ENCODE data around the gene GRM4. TPM values are rescaled to one million over a fixed set of nuclear protein-coding genes. Genes with fewer than 3 reads are reported as not detected.
"Not testable (repeated sequence)": the region's sequence is repeated elsewhere in the genome, so short reads cannot be mapped to it uniquely, and the experiment has no call there.

Gene GRM4
- total and polyA plus RNA-seq, 9 of the 15 experiments (the other 6 are each of a cell fraction or from before 2014, with no cell fraction given), result 0.18 TPM; not detected in 8

- H2AFZ ChIP-seq (ENCODE audit: low read depth, low read length); H3K36me3 ChIP-seq (ENCODE audit: control insufficient read depth, insufficient read depth, low read length); H3K79me2 ChIP-seq (ENCODE audit: control insufficient read depth, insufficient read depth, low read length); intact Hi-C loops (cut with micrococcal nuclease); DNase-seq (ENCODE audit: extremely low read depth in 1 of 4, low spot score in 3 of 4); in situ Hi-C loops (cut with MboI); H3K4me1 ChIP-seq (replicated peaks in 1 of 2; ENCODE audit: control insufficient read depth in 2 of 2, insufficient read depth in 2 of 2, low read length in 2 of 2); H3K4me2 ChIP-seq (ENCODE audit: insufficient read depth, low read length); H3K4me3 ChIP-seq; H3K9ac ChIP-seq (ENCODE audit: insufficient read depth in 1 of 2, low read depth in 2 of 2, low read length in 2 of 2); ATAC-seq; H3K9me3 ChIP-seq (replicated peaks; ENCODE audit: control insufficient read depth, insufficient read depth, low read depth, low read length); BruUV-seq (replicated peaks); H3K9me1 ChIP-seq (ENCODE audit: control insufficient read depth, insufficient read depth, low read length); H3K27ac ChIP-seq (ENCODE audit: extremely low read depth, low read depth, low read length); CTCF ChIA-PET (ENCODE audit: low intra/inter-chr PET ratio): not testable (repeated sequence)
- POLR2A ChIA-PET, result interaction anchor here (0.5 kb wide), 1 partner anchor 55 kb away, joined by 5 read pairs; no protein-coding TSS in a partner anchor
- peaks cover 22 to 51% of the 10 kb centered on the region in 2 experiments for H3K27me3 ChIP-seq (ENCODE audit: control insufficient read depth in 2 of 2, insufficient read depth in 2 of 2, low read length in 2 of 2)
- FAIRE-seq, result peak; percentile 15
- WGBS (ENCODE audit: insufficient coverage, low coverage, missing lambda C conversion rate), result 0% methylated on average over 5 of the region's 5 CpGs
- peaks cover 24% of the 10 kb centered on the region for H4K20me1 ChIP-seq (replicated peaks; ENCODE audit: control insufficient read depth, insufficient read depth, low read length)
Observed at GRCh38 chr6:34041998-34042397, 103.9 kb downstream of the GRM4 start.

DNA sequence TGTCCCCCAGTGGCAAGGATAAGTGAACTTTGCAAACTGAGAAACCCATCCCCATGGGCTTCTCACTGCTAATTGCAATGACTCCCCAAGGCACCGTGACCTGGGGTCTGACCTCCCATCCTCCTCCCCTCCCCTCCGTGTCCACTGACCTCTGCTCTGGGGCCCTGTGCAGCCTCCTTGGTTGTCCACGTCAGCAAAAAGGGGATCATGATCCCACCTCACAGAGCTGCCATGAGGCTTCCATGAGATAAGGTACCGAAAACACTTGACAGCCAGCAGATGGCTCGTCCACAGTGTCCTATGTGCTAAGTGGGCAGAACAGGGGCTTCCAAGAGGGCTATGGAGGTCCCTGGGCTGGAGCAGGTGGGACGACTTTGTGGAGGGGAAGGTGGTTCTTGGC lies 104.5 kb downstream of the GRM4 start:
- no peaks in the 10 kb centered on the region for H3K79me2 ChIP-seq (ENCODE audit: control insufficient read depth, insufficient read depth, low read length)
- H3K9ac ChIP-seq (ENCODE audit: insufficient read depth in 1 of 2, low read depth in 2 of 2, low read length in 2 of 2), result no peak overlapping the region
- peaks cover 27 to 51% of the 10 kb centered on the region in 2 experiments for H3K27me3 ChIP-seq (ENCODE audit: control insufficient read depth in 2 of 2, insufficient read depth in 2 of 2, low read length in 2 of 2)
- TF ChIP-seq PRMT5 (CRISPR knock-in tag; IDR thresholded peaks at IDR 0.05) (no peak), ZNF316 (IDR thresholded peaks at IDR 0.05) (peak; percentile 37)
- no peak overlapping the region for H3K27ac ChIP-seq (ENCODE audit: extremely low read depth, low read depth, low read length)
- FAIRE-seq (no peak), DNase-seq (ENCODE audit: extremely low read depth in 1 of 4, low spot score in 3 of 4) (no peak), ATAC-seq (no peak)
- POLR2A ChIA-PET, result no interaction called here
- H3K4me1 ChIP-seq (replicated peaks in 1 of 2; ENCODE audit: control insufficient read depth in 2 of 2, insufficient read depth in 2 of 2, low read length in 2 of 2), result peaks cover 0 to 8% of the 10 kb centered on the region in 2 experiments; a peak in 1 of 5 replicates
- CTCF ChIA-PET (ENCODE audit: low intra/inter-chr PET ratio), result no interaction called here
- intact Hi-C loops (cut with micrococcal nuclease), result no loop called here
- no peak overlapping the region for H3K4me3 ChIP-seq
- H3K36me3 ChIP-seq (ENCODE audit: control insufficient read depth, insufficient read depth, low read length), result no peaks in the 10 kb centered on the region
- WGBS (ENCODE audit: insufficient coverage, low coverage, missing lambda C conversion rate), result 2% methylated on average over 6 of the region's 6 CpGs
- H3K9me1 ChIP-seq (ENCODE audit: control insufficient read depth, insufficient read depth, low read length), result no peaks in the 10 kb centered on the region
- H3K4me2 ChIP-seq (ENCODE audit: insufficient read depth, low read length), result no peak overlapping the region
- H4K20me1 ChIP-seq (replicated peaks; ENCODE audit: control insufficient read depth, insufficient read depth, low read length), result peaks cover 26% of the 10 kb centered on the region
- no TSS peak for BruUV-seq (replicated peaks)
- H2AFZ ChIP-seq (ENCODE audit: low read depth, low read length), result no peak overlapping the region
- in situ Hi-C loops (cut with MboI), result no loop called here
- no peaks in the 10 kb centered on the region; the same call in 1 of the 2 replicates for H3K9me3 ChIP-seq (replicated peaks; ENCODE audit: control insufficient read depth, insufficient read depth, low read depth, low read length)
